ENCODE results near the gene JAK1. TPM values are rescaled to one million over a fixed set of nuclear protein-coding genes. Genes with fewer than 3 reads are reported as not detected.

The JAK1 gene
- total RNA-seq, 2 donors from 2014 or later = 22.9 to 23.2 TPM

- Histone ChIP-seq H3K4me3 (ENCODE audit: low read length) (no peak overlapping the region), H3K36me3 (ENCODE audit: control insufficient read depth, insufficient read depth, low read length) (peaks cover 5% of the 10 kb centered on the region), H3K9me3 (ENCODE audit: control insufficient read depth, low read length) (no peaks in the 10 kb centered on the region), H3K27me3 (ENCODE audit: control insufficient read depth, insufficient read depth, low read length, poor library complexity, severe bottlenecking) (no peaks in the 10 kb centered on the region), H3K9ac (ENCODE audit: extremely low read depth, low read length, poor library complexity, severe bottlenecking) (no peak overlapping the region), H3K4me1 (ENCODE audit: control insufficient read depth, insufficient read depth, low read length) (no peaks in the 10 kb centered on the region), H3K27ac (ENCODE audit: low read depth, low read length) (no peak overlapping the region)
- Mint-ChIP-seq H3K4me3 (no peak overlapping the region), H3K4me1 (no peaks in the 10 kb centered on the region), H3K9me3 (peaks cover 9% of the 10 kb centered on the region), H3K27me3 (ENCODE audit: insufficient read depth) (no peaks in the 10 kb centered on the region), H3K27ac (no peak overlapping the region), H3K36me3 (ENCODE audit: low read depth) (peaks cover 32% of the 10 kb centered on the region)
- DNase-seq = no peak
- WGBS, 2 experiments (ENCODE audit: insufficient coverage in 1 of 2, insufficient read length in 1 of 2) = 82 to 92% methylated on average over 1 of the region's 1 CpG
- TF ChIP-seq CTCF (conservative IDR thresholded peaks at IDR 0.05) = no peak
These were observed 151.9 kb downstream of the JAK1 start for GRCh38 chr1:64814427-64814826.

GRCh38 chr1:64811131-64811530, 155.2 kb downstream of the JAK1 start:
- no peaks in the 10 kb centered on the region for H3K9me3 ChIP-seq (ENCODE audit: control insufficient read depth, low read length)
- DNase-seq = no peak
- Mint-ChIP-seq H3K4me1 (no peaks in the 10 kb centered on the region), H3K27ac (no peak overlapping the region), H3K4me3 (no peak overlapping the region), H3K9me3 (no peaks in the 10 kb centered on the region), H3K36me3 (ENCODE audit: low read depth) (peaks cover 12% of the 10 kb centered on the region), H3K27me3 (ENCODE audit: insufficient read depth) (no peaks in the 10 kb centered on the region)
- no peak for TF ChIP-seq CTCF (conservative IDR thresholded peaks at IDR 0.05)
- H3K27me3 ChIP-seq (ENCODE audit: control insufficient read depth, insufficient read depth, low read length, poor library complexity, severe bottlenecking) = no peaks in the 10 kb centered on the region
- WGBS, 2 experiments (ENCODE audit: insufficient coverage in 1 of 2, insufficient read length in 1 of 2) = 90 to 97% methylated on average over 4 to 6 of the region's 6 CpGs
- no peak overlapping the region for H3K4me3 ChIP-seq (ENCODE audit: low read length)
- H3K27ac ChIP-seq (ENCODE audit: low read depth, low read length) = no peak overlapping the region
- peaks cover 5% of the 10 kb centered on the region for H3K36me3 ChIP-seq (ENCODE audit: control insufficient read depth, insufficient read depth, low read length)
- no peaks in the 10 kb centered on the region for H3K4me1 ChIP-seq (ENCODE audit: control insufficient read depth, insufficient read depth, low read length)
- no peak overlapping the region for H3K9ac ChIP-seq (ENCODE audit: extremely low read depth, low read length, poor library complexity, severe bottlenecking)

DNA sequence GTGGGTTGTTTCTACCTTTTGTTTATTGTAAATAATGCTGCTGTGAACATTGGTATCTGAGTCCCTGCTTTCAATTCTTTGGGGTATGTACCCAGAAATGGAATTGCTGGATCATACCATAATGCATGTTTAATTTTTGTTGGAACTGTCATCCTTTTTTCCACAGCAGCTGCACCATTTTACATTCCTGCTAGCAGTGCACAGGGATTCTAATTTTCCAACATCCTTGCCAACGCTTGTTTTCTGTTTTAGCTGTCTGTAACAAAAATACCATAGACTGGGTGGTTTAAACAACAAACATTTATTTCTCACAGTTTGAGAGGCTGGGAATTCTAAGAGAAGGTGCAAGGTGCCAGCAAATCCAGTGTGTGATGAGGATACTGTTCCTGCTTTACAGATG, 156.3 kb downstream of the JAK1 start:
- Mint-ChIP-seq H3K9me3 (no peaks in the 10 kb centered on the region), H3K27me3 (ENCODE audit: insufficient read depth) (no peaks in the 10 kb centered on the region), H3K36me3 (ENCODE audit: low read depth) (peaks cover 7% of the 10 kb centered on the region), H3K4me3 (no peak overlapping the region), H3K4me1 (no peaks in the 10 kb centered on the region), H3K27ac (no peak overlapping the region)
- Histone ChIP-seq H3K27ac (ENCODE audit: low read depth, low read length) (no peak overlapping the region), H3K4me3 (ENCODE audit: low read length) (no peak overlapping the region), H3K36me3 (ENCODE audit: control insufficient read depth, insufficient read depth, low read length) (peaks cover 5% of the 10 kb centered on the region), H3K4me1 (ENCODE audit: control insufficient read depth, insufficient read depth, low read length) (no peaks in the 10 kb centered on the region), H3K27me3 (ENCODE audit: control insufficient read depth, insufficient read depth, low read length, poor library complexity, severe bottlenecking) (no peaks in the 10 kb centered on the region), H3K9me3 (ENCODE audit: control insufficient read depth, low read length) (no peaks in the 10 kb centered on the region), H3K9ac (ENCODE audit: extremely low read depth, low read length, poor library complexity, severe bottlenecking) (no peak overlapping the region)
- TF ChIP-seq CTCF (conservative IDR thresholded peaks at IDR 0.05) = no peak
- 92 to 100% methylated on average over 1 of the region's 1 CpG for WGBS, 2 experiments (ENCODE audit: insufficient coverage in 1 of 2, insufficient read length in 1 of 2)
- no peak for DNase-seq
